Body of pancreas (tissue), 4 donors: ENCODE measurements around the gene NRF1. TPM values are rescaled to one million over a fixed set of nuclear protein-coding genes. Genes with fewer than 3 reads are reported as not detected.
A peak's percentile ranks its signal among the peaks of the same experiment; 100 is the strongest.

Experiments used
- ATAC-seq: fragments of 150-250 bp; one replicate; pipeline ENCODE4 v1.9.1; 2016
- DNase-seq, 4 donors: peaks; one replicate each; pipeline ENCODE4 v3.0.0-alpha.2; 2019
- H3K27ac ChIP-seq, 4 donors: fragments of 200-600 bp; sonication (generic); 1 replicate in 3 of 4; 2 replicates in 1 of 4; pipeline versions ENCODE4 v1.5.1 to v1.6.1; 2016 to 2019; ENCODE audit warnings: mild to moderate bottlenecking in 1 of 4, mixed read lengths in 1 of 4, moderate library complexity in 1 of 4
- H3K27me3 ChIP-seq, 2 donors: fragments of 200-600 bp; sonication (generic); one replicate each; pipeline ENCODE4 v1.6.0; 2016; ENCODE audit warnings: mild to moderate bottlenecking in 1 of 2
- H3K36me3 ChIP-seq, 2 donors: fragments of 200-600 bp; sonication (generic); replicated peaks in 1 of 2; 2 replicates each; pipeline ENCODE4 v1.5.1; 2016; ENCODE audit warnings: low read depth in 2 of 2; ENCODE audit not compliant: insufficient read depth in 1 of 2
- H3K4me1 ChIP-seq: fragments of 200-600 bp; sonication (generic); one replicate; pipeline ENCODE4 v1.6.0; 2016
- H3K4me3 ChIP-seq, 2 donors: fragments of 200-600 bp; sonication (generic); 1 replicate in 1 of 2; 2 replicates in 1 of 2; pipeline ENCODE4 v1.5.1; 2016 to 2019
- H3K9me3 ChIP-seq, 3 donors: fragments of 200-600 bp; sonication (generic); 1 replicate in 2 of 3; 2 replicates in 1 of 3; pipeline ENCODE4 v1.5.1; 2016
- CTCF ChIP-seq, 7 experiments: fragments of 450-650 bp in 4 of 7; fragments of 200-600 bp in 3 of 7; sonication (generic) in 3 of 7; IDR thresholded peaks; one replicate each; pipeline ENCODE4 v1.5.1; 2016 to 2019; ENCODE audit warnings: antibody characterized with exemption in 7 of 7
- POLR2A ChIP-seq, 3 donors: fragments of 450-650 bp; IDR thresholded peaks; one replicate each; pipeline ENCODE4 v1.6.1; 2016; ENCODE audit warnings: antibody characterized with exemption in 3 of 3, mild to moderate bottlenecking in 2 of 3
- WGBS, 2 donors: methylation state at CpG; one replicate each; pipeline ENCODE4 v1.1.5; 2017; 5-methylcytosine and 5-hydroxymethylcytosine counted together
- intact Hi-C: fragments of 100-400 bp; cut with DNase I; formaldehyde crosslinking; loops from one replicate; pipeline ENCODE4 v1.15.1; 2023
- total RNA-seq, 2 donors: library from RNA; depleted of rRNA; stranded (reverse); fragments of >200 nt; gene quantifications; one replicate each; pipeline ENCODE4 v1.1.0, GENCODE V29; 2016

NRF1 gene
- total RNA-seq, 2 donors from 2014 or later, result 10.1 to 11.9 TPM

- WGBS, 2 donors, result 76 to 86% methylated on average over 2 of the region's 2 CpGs
- ATAC-seq (no peak), DNase-seq (no peak)
- H3K27ac ChIP-seq, result no peak overlapping the region
- H3K27me3 ChIP-seq, result no peaks in the 10 kb centered on the region
- H3K36me3 ChIP-seq, result no peaks in the 10 kb centered on the region
- H3K4me1 ChIP-seq, result no peaks in the 10 kb centered on the region
- TF ChIP-seq POLR2A (IDR thresholded peaks at IDR 0.05), result no peak
- intact Hi-C loops, result no loop called here
- H3K4me3 ChIP-seq, result no peak overlapping the region
- H3K9me3 ChIP-seq, result no peaks in the 10 kb centered on the region
Measured at GRCh38 chr7:129569811-129570215, 41.7 kb upstream of the NRF1 start.

GRCh38 chr7:129571201-129571600 is 40.3 kb upstream of the NRF1 start:
- WGBS, 2 donors, result 76 to 83% methylated on average over 5 of the region's 5 CpGs
- Histone ChIP-seq H3K27me3 (no peaks in the 10 kb centered on the region), H3K4me3 (no peak overlapping the region), H3K4me1 (no peaks in the 10 kb centered on the region), H3K9me3 (no peaks in the 10 kb centered on the region), H3K27ac (no peak overlapping the region), H3K36me3 (no peaks in the 10 kb centered on the region)
- TF ChIP-seq POLR2A (IDR thresholded peaks at IDR 0.05) (no peak), CTCF (IDR thresholded peaks at IDR 0.05) (no peak)
- no peak for DNase-seq
- ATAC-seq, result no peak
- intact Hi-C loops, result no loop called here

GRCh38 chr7:129572205-129572604 is 39.3 kb upstream of the NRF1 start:
- no peak overlapping the region for H3K27ac ChIP-seq
- TF ChIP-seq CTCF (IDR thresholded peaks at IDR 0.05) (no peak), POLR2A (IDR thresholded peaks at IDR 0.05) (no peak)
- intact Hi-C loops, result no loop called here
- 90 to 99% methylated on average over 5 of the region's 5 CpGs for WGBS, 2 donors
- H3K27me3 ChIP-seq, result no peaks in the 10 kb centered on the region
- H3K4me3 ChIP-seq, result no peak overlapping the region
- no peaks in the 10 kb centered on the region for H3K9me3 ChIP-seq
- ATAC-seq, result no peak
- DNase-seq, result no peak
- H3K36me3 ChIP-seq, result no peaks in the 10 kb centered on the region
- H3K4me1 ChIP-seq, result no peaks in the 10 kb centered on the region

GRCh38 chr7:129574487-129574886 is 37.0 kb upstream of the NRF1 start:
- 58 to 65% methylated on average over 3 of the region's 3 CpGs for WGBS, 2 donors
- TF ChIP-seq POLR2A (IDR thresholded peaks at IDR 0.05) (no peak), CTCF (IDR thresholded peaks at IDR 0.05) (no peak)
- no peaks in the 10 kb centered on the region for H3K9me3 ChIP-seq
- H3K36me3 ChIP-seq, result no peaks in the 10 kb centered on the region
- no peak overlapping the region for H3K27ac ChIP-seq
- no peaks in the 10 kb centered on the region for H3K4me1 ChIP-seq
- no peaks in the 10 kb centered on the region for H3K27me3 ChIP-seq
- DNase-seq (peak in 1 of 4 donors; percentile 12), ATAC-seq (peak; percentile 68)
- intact Hi-C loops, result no loop called here
- no peak overlapping the region for H3K4me3 ChIP-seq

GRCh38 chr7:129575699-129576098 is 35.8 kb upstream of the NRF1 start:
- H3K4me1 ChIP-seq, result no peaks in the 10 kb centered on the region
- DNase-seq (no peak), ATAC-seq (no peak)
- no peak overlapping the region for H3K27ac ChIP-seq
- no peaks in the 10 kb centered on the region for H3K9me3 ChIP-seq
- no peak overlapping the region for H3K4me3 ChIP-seq
- H3K27me3 ChIP-seq, result no peaks in the 10 kb centered on the region
- intact Hi-C loops, result no loop called here
- TF ChIP-seq POLR2A (IDR thresholded peaks at IDR 0.05) (no peak), CTCF (IDR thresholded peaks at IDR 0.05) (no peak)
- 72 to 80% methylated on average over 7 of the region's 7 CpGs for WGBS, 2 donors
- H3K36me3 ChIP-seq, result no peaks in the 10 kb centered on the region
